HL-60 (cell line): ENCODE results near the gene HES5.

Source experiments
- CTCF ChIP-seq: IDR thresholded peaks from one replicate; pipeline ENCODE4 v1.5.1; 2011; ENCODE audit warnings: low read length, control low read depth, inconsistent platforms; ENCODE audit not compliant: insufficient read depth
- POLR2AphosphoS5 ChIP-seq: IDR thresholded peaks from 2 replicates; pipeline ENCODE4 v1.6.1; 2012; ENCODE audit warnings: low read depth

- TF ChIP-seq CTCF (no peak), POLR2AphosphoS5 (no peak)
These were observed 30.8 kb downstream of the HES5 start for GRCh38 chr1:2499260-2499659.
